ENCODE measurements around the gene FBXO39.
A peak's percentile ranks its signal among the peaks of the same experiment; 100 is the strongest.
"Not testable (repeated sequence)": the region's sequence is repeated elsewhere in the genome, so short reads cannot be mapped to it uniquely, and the experiment has no call there.

Gene FBXO39

GRCh38 chr17:6775871-6776405 lies at the start of gene FBXO39:
Gene FBXO39 (plus strand): TSS chr17:6776215. CDS start chr17:6779869, 3,654 bp downstream.
- DNase-seq (ENCODE audit: low spot score) = no peak

DNA sequence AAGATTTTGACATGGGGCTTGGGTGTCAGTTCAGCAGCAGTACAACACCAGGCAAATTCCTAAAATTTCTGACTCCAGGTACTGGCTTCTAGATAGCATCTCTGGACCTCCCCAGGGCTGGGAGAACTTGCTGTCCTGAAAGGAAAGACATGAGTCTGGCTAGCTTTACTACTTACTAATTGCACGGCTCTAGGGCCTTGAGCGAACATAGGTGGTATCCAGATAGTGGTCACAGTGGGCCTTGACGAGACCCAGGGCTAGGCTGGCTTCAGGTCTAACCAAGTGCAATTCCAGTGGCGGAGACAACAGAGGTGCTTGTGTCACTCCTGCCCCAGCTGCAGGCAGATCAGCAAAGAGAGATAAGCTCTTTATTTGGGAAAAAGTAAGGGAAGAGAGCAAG lies 46.5 kb upstream of the FBXO39 start:
- no peak for DNase-seq (ENCODE audit: low spot score)

DNA sequence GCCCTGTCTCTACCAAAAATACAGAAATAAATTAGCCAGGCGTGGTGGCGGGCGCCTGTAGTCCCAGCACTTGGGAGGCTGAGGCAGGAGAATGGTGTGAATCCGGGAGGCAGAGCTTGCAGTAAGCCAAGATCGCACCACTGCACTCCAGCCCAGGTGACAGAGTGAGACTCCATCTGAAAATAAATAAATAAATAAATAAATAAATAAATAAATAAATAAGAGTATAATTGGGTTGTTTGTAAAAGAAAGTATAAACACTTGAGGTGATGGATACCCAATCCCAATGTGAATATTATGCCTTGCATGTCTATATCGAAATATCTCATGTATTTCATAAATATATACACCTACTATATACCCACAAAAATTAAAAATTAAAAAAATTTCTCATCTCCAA lies 29.4 kb upstream of the FBXO39 start:
- not testable (repeated sequence) for DNase-seq (ENCODE audit: low spot score)

- no peak for DNase-seq (ENCODE audit: low spot score)
Measured at GRCh38 chr17:6748617-6749016, 27.4 kb upstream of the FBXO39 start.

DNA sequence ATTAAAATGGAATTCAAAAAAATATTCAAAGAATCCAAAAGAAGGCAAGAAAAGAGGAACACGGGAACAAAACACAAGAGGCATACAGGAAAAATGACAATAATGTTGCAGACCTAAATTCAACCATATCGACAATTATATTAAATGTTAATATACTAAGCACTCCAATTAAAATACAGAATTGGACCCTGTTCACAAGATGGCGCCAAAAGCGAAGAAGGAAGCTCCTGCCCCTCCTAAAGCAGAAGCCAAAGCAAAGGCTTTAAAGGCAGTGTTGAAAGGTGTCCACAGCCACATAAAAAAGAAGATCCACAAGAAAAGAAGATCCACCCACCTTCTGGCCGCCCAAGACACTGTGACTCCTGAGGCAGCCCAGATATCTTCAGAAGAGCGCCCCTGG lies 26.5 kb upstream of the FBXO39 start:
- no peak for DNase-seq (ENCODE audit: low spot score)

DNA sequence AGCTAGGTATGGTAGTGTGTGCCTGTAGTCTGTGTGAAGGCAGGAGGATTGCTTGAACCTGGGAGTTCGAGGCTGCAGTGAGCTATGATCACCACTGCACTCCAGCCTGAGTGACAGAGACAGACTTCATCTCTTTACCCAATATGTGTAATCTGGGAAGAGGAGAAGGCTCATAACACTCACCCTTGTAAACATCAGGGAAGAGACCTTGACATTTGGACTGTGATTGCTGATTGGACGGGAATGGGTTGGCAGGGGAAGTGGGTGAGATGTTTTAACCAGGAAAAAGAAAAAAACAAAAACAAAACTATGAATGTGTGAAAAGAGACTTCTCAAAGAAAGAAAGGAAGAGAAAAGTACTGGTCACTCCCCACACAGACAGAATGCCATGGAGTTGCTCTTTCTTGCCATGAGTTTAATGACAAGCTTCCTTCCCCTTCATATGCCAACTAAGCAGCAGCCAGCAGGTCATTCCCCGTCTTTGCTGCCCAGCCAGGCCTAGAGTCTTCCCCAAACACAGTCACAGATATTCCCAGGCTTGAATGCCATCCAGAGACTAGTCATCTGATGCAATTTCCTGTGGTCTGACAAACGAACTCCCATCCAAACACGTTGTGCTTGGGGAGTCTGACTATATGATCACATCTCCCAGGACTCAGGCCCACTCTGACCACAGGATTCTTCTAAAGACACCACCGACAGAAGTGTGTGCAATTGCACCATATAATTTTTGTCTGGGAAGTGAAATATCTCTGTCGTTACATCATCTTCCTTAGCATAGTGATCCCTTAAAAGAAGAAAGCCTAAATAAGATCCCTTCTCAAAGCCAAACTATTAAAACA lies 23.7 kb upstream of the FBXO39 start:
- DNase-seq (ENCODE audit: low spot score) = peak; percentile 55

DNA sequence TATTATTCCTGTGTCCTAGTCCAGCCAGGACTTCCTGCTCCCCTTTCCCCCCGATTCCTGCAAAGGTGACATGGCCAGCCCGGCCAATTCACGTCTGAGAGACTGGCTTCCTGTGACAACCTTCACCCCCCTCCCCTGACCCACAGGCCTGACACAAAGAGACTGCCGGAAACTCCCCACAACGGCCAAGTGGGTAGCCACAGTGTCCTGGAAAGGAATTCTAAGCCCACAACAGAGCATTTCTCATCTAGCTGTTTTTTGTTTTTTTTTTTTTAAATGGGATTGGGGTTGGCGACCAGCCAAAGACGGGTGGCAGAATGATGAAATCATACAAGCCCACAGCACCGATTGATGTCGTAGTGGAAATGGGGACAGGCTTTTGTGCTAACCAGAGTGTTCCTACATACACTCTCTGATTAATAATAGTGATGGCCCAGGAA lies 23.0 kb upstream of the FBXO39 start:
- DNase-seq (ENCODE audit: low spot score) = peak; percentile 42

DNA sequence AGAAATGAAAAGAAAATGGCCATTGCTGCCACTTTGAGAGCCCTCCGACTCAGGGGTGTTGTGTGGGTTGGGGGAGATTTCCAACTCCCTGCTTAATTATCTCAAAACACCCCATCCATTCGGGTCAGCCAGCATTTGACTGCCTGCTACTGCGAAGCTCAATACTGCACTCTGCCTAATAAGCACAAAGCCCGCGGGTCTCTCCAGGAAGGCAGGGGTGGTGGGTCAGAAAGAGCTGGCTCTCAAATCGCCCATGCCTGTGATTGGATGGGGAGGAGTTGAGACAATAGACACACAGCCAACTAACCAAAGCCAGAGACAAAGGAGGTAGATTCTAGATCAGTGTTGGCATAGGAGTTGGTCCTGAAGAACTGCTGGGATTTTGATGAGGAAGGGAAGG lies 22.5 kb upstream of the FBXO39 start:
- DNase-seq (ENCODE audit: low spot score) = no peak

GRCh38 chr17:6755281-6755680 lies 20.7 kb upstream of the FBXO39 start:
- DNase-seq (ENCODE audit: low spot score) = peak; percentile 5

GRCh38 chr17:6755731-6756184 lies 20.3 kb upstream of the FBXO39 start, which contains the start of gene XAF1:
Gene XAF1 (plus strand): TSS chr17:6756046. CDS start chr17:6756079, 33 bp downstream.
- DNase-seq (ENCODE audit: low spot score) = peak; percentile 24

- DNase-seq (ENCODE audit: low spot score) = no peak
Measured at GRCh38 chr17:6756425-6757031, 19.5 kb upstream of the FBXO39 start.

GRCh38 chr17:6757747-6758146 lies 18.3 kb upstream of the FBXO39 start:
- no peak for DNase-seq (ENCODE audit: low spot score)

DNA sequence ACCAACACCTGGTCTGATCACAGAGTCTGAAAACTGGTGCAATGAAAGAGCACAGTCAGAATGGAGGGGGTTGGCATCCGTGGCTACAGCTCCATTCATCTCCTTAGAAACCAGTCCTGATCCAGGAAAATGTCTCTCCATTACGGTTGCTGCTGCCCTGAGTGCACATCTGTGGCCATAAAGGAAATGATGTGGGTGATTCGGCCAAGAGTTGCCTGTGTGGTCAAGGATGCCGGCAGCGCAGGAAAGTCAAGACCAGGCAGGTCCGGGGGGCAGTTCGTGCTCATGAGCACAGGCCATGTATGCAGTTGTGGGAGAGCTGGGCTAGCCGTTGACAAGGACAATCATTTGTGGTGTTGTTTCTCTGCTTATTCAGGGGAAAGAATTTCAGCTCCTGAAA lies 14.2 kb upstream of the FBXO39 start:
- DNase-seq (ENCODE audit: low spot score) = no peak

- no peak for DNase-seq (ENCODE audit: low spot score)
Measured at GRCh38 chr17:6768447-6768846, 7.6 kb upstream of the FBXO39 start.

DNA sequence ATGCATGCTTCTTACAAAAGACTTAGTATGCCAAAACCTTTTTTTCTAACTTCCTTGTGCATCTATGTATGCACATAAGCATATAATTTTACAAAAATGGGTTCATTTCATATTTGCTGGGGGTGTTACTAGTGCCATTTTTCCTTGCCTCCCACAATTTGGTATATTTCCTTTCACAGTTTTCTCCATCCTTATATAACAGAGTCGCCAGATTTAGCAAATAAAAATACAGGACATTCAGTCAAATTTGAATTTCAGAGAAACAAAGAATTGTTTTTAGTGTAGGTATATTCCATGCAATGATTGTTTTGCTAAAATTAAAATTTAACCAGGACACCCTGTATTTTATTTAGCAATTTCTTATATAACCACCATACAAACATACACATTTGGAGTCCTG lies 4.0 kb upstream of the FBXO39 start:
- DNase-seq (ENCODE audit: low spot score) = no peak

DNA sequence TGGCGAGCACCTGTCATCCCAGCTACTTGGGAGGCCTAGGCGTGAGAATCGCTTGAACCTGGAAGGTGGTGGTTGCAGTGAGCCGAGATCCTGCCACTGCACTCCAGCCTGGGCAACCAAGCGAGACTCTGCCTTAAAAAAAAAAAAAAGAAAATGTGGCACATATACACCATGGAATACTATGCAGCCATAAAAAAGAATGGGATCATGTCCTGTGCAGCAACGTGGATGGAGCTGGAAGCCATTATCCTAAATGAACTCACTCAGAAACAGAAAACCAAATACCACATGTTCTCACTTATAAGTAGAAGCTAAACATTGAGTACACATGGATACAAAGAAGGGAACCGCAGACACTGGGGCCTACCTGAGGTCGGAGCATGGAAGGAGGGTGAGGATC lies 1.1 kb upstream of the FBXO39 start:
- DNase-seq (ENCODE audit: low spot score) = not testable (repeated sequence)

DNA sequence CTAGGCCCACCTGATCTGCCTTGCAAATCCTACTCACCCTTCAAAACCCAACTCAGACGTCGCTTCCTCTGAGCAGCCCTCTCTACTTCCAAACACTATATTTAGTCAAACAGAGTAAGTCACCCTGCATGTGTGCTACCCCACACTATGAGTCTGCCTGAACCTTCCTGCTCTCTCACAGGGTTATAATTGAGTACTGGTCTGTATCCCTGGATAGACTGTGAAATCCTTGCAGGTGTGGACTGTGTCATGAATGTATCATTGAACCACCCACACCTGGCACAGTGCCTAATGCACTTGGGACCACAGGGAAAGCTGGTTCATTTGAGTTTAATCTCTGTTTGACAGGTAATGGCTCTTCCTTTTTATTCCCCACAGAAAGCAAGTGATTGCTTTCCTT lies 3.4 kb downstream of the FBXO39 start:
- no peak for DNase-seq (ENCODE audit: low spot score)

DNA sequence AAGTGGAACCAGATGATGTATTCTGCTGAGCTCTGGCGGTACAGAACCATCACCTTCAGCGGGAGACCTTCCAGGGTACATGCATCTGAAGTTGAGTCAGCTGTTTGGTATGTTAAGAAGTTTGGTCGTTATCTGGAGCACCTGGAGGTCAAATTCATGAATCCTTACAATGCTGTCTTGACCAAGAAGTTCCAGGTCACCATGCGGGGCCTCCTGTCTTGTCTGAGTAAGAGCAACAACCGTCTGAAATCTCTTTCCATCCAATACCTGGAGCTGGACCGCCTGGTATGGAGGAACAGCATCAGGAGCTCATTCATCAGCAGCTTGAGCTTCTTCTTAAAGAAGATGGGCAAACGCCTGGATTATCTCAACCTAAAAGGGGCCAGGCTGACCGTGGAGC lies 4.0 kb downstream of the FBXO39 start:
- no peak for DNase-seq (ENCODE audit: low spot score)

GRCh38 chr17:6780886-6781285 lies 4.9 kb downstream of the FBXO39 start:
- no peak for DNase-seq (ENCODE audit: low spot score)

DNA sequence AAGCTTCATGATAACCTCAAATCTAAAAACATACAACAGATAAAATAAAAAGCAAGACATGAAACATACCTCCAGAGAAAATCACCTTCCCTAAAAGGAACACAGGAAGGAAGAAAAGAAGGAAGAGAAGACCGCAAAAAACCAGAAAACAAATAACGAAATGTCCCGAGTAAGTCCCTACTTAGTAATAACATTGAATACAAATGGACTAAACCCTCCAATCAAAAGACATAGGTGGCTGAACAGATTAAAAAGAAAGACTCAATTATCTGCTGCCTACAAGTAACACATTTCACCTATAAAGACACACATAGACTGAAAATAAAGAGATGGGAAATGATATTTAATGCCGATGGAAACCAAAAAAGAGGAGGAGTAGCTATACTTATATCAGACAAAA lies 6.2 kb downstream of the FBXO39 start:
- no peak for DNase-seq (ENCODE audit: low spot score)

DNA sequence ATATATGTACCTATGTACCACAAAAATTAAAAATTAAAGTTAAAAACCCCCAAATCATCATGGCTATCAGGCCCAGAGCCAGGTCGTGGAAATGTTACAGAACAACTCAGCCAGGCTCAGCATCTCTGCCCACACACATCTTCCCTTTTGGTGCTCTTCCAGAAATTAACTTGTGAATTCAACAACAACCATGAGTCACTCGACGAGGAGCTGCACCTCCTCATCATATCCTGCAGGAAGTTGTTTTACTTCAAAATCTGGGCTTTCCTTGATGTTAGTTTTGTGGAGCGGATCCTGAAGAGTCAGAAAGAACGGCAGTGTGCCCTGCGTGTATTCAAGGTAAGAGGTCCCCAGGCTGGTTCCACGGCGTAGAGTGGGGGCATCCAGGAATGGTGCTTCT lies 10.6 kb downstream of the FBXO39 start:
- DNase-seq (ENCODE audit: low spot score) = no peak

GRCh38 chr17:6787081-6787693 lies 11.2 kb downstream of the FBXO39 start:
- DNase-seq (ENCODE audit: low spot score) = no peak

- no peak for DNase-seq (ENCODE audit: low spot score)
Measured at GRCh38 chr17:6789146-6789545, 13.1 kb downstream of the FBXO39 start.
